ENCODE data around the gene PAGR1.
"Not testable (repeated sequence)": the region's sequence is repeated elsewhere in the genome, so short reads cannot be mapped to it uniquely, and the experiment has no call there.

Gene PAGR1

DNA sequence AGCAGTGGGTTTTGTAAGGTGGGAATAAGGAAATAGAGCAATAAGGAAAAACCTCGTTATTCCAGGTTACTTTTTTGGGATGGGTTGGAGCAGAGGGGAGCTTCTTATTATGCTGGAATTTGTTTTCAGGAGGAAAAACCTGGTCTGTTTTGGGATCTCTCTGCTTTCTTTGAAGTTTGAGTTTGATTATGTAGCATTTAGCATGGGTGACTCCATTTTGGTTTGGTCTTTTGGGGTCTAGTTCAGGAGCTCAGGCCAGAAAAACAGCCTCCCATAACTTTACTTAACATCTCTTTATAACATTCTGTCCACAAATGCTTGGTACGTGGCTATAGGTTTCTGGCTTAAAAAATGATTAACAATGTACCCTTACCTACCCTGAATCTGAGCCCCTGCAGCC is 46.4 kb upstream of the PAGR1 start:
- H3K79me2 ChIP-seq (ENCODE audit: insufficient read depth, low read length), result no peaks in the 10 kb centered on the region
- TF ChIP-seq, protein P1, sequence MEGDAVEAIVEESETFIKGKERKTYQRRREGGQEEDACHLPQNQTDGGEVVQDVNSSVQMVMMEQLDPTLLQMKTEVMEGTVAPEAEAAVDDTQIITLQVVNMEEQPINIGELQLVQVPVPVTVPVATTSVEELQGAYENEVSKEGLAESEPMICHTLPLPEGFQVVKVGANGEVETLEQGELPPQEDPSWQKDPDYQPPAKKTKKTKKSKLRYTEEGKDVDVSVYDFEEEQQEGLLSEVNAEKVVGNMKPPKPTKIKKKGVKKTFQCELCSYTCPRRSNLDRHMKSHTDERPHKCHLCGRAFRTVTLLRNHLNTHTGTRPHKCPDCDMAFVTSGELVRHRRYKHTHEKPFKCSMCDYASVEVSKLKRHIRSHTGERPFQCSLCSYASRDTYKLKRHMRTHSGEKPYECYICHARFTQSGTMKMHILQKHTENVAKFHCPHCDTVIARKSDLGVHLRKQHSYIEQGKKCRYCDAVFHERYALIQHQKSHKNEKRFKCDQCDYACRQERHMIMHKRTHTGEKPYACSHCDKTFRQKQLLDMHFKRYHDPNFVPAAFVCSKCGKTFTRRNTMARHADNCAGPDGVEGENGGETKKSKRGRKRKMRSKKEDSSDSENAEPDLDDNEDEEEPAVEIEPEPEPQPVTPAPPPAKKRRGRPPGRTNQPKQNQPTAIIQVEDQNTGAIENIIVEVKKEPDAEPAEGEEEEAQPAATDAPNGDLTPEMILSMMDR (IDR thresholded peaks at IDR 0.05; ENCODE audit: insufficient read depth, low read length, poor library complexity, severe bottlenecking), result no peak
- no peak for TF ChIP-seq EZH2phosphoT487 (conservative IDR thresholded peaks at IDR 0.05; ENCODE audit: low read length)
- no peak overlapping the region for H3K4me3 ChIP-seq (ENCODE audit: insufficient read depth, low read length, poor library complexity, severe bottlenecking)
- no peak overlapping the region for H3K27ac ChIP-seq (ENCODE audit: low read depth, low read length)
- H2AFZ ChIP-seq (ENCODE audit: low read depth, low read length, severe bottlenecking), result no peak overlapping the region
- no peaks in the 10 kb centered on the region for H3K36me3 ChIP-seq (ENCODE audit: low read length)
- no peak overlapping the region for H3K4me2 ChIP-seq (ENCODE audit: low read depth, low read length, poor library complexity, severe bottlenecking)
- no peaks in the 10 kb centered on the region for H3K9me2 ChIP-seq (replicated peaks; ENCODE audit: insufficient read depth, low read length)
- no peaks in the 10 kb centered on the region for H4K20me1 ChIP-seq (ENCODE audit: low read depth, low read length)
- H3K9me3 ChIP-seq (ENCODE audit: insufficient read depth, low read length), result no peaks in the 10 kb centered on the region
- H3K9ac ChIP-seq (ENCODE audit: low read length), result no peak overlapping the region
- no peaks in the 10 kb centered on the region for H3K27me3 ChIP-seq (ENCODE audit: low read length)
- H3F3A ChIP-seq (ENCODE audit: insufficient read depth), result no peaks in the 10 kb centered on the region

GRCh38 chr16:29770250-29770929 is 45.6 kb upstream of the PAGR1 start:
- Histone ChIP-seq H3K27ac (ENCODE audit: low read depth, low read length) (no peak overlapping the region), H3K9ac (ENCODE audit: low read length) (no peak overlapping the region), H3K36me3 (ENCODE audit: low read length) (no peaks in the 10 kb centered on the region), H3K9me2 (replicated peaks; ENCODE audit: insufficient read depth, low read length) (no peaks in the 10 kb centered on the region), H3K4me3 (ENCODE audit: insufficient read depth, low read length, poor library complexity, severe bottlenecking) (no peak overlapping the region), H3K27me3 (ENCODE audit: low read length) (no peaks in the 10 kb centered on the region), H2AFZ (ENCODE audit: low read depth, low read length, severe bottlenecking) (no peak overlapping the region), H3K4me2 (ENCODE audit: low read depth, low read length, poor library complexity, severe bottlenecking) (no peak overlapping the region), H4K20me1 (ENCODE audit: low read depth, low read length) (no peaks in the 10 kb centered on the region), H3K9me3 (ENCODE audit: insufficient read depth, low read length) (no peaks in the 10 kb centered on the region), H3F3A (ENCODE audit: insufficient read depth) (no peaks in the 10 kb centered on the region), H3K79me2 (ENCODE audit: insufficient read depth, low read length) (no peaks in the 10 kb centered on the region)
- no peak for TF ChIP-seq EZH2phosphoT487 (conservative IDR thresholded peaks at IDR 0.05; ENCODE audit: low read length)
- TF ChIP-seq, protein P1 (IDR thresholded peaks at IDR 0.05; ENCODE audit: insufficient read depth, low read length, poor library complexity, severe bottlenecking), result no peak

DNA sequence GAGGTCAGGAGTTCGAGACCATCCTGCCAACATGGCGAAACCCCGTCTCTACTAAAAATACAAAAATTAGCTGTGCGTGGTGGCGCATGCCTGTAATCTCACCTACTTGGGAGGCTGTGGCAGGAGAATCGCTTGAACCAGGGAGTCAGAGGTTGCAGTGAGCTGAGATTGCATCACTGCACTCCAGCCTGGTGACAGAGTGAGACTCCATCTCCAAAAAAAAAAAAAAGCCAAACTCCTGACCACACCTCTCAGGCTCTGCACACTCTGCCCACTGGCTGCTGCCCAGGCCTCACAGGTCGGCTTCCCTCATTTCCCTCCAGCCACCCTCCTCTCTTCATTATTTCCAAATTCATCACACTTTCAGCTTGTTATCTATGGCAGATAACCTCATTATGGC is 43.6 kb upstream of the PAGR1 start:
- H4K20me1 ChIP-seq (ENCODE audit: low read depth, low read length); H3K27me3 ChIP-seq (ENCODE audit: low read length); H3K4me2 ChIP-seq (ENCODE audit: low read depth, low read length, poor library complexity, severe bottlenecking); H3K9ac ChIP-seq (ENCODE audit: low read length); H3F3A ChIP-seq (ENCODE audit: insufficient read depth); H3K79me2 ChIP-seq (ENCODE audit: insufficient read depth, low read length); H3K36me3 ChIP-seq (ENCODE audit: low read length); H3K27ac ChIP-seq (ENCODE audit: low read depth, low read length); H3K9me3 ChIP-seq (ENCODE audit: insufficient read depth, low read length); H3K9me2 ChIP-seq (replicated peaks; ENCODE audit: insufficient read depth, low read length); H3K4me3 ChIP-seq (ENCODE audit: insufficient read depth, low read length, poor library complexity, severe bottlenecking); H2AFZ ChIP-seq (ENCODE audit: low read depth, low read length, severe bottlenecking): not testable (repeated sequence)

DNA sequence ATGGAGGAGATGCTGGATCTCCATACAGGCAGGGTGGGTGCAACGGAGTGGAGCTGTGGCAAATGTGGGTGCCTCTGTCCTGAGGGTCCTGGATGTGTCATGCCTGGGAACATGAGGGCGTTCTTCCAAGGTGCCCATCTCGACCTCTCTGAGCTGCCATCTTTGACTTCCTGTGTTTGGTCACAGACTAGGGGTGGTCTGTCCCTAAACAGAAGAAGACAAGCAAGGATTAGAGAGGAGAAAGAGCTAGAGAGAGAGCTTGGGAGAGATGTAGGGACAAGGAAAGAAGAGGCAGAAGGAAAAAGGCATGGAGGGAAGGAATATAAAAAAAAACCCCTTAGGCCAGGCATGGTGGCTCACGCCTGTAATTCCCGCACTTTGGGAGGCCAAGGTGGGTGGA is 41.2 kb upstream of the PAGR1 start:
- Histone ChIP-seq H3K9me2 (replicated peaks; ENCODE audit: insufficient read depth, low read length) (no peaks in the 10 kb centered on the region), H2AFZ (ENCODE audit: low read depth, low read length, severe bottlenecking) (no peak overlapping the region), H4K20me1 (ENCODE audit: low read depth, low read length) (no peaks in the 10 kb centered on the region), H3K4me2 (ENCODE audit: low read depth, low read length, poor library complexity, severe bottlenecking) (no peak overlapping the region), H3K4me3 (ENCODE audit: insufficient read depth, low read length, poor library complexity, severe bottlenecking) (no peak overlapping the region), H3K9me3 (ENCODE audit: insufficient read depth, low read length) (no peaks in the 10 kb centered on the region), H3K9ac (ENCODE audit: low read length) (no peak overlapping the region), H3K79me2 (ENCODE audit: insufficient read depth, low read length) (no peaks in the 10 kb centered on the region), H3F3A (ENCODE audit: insufficient read depth) (no peaks in the 10 kb centered on the region), H3K27me3 (ENCODE audit: low read length) (no peaks in the 10 kb centered on the region), H3K27ac (ENCODE audit: low read depth, low read length) (no peak overlapping the region), H3K36me3 (ENCODE audit: low read length) (no peaks in the 10 kb centered on the region)
- TF ChIP-seq EZH2phosphoT487 (conservative IDR thresholded peaks at IDR 0.05; ENCODE audit: low read length), result no peak
- TF ChIP-seq, protein P1 (IDR thresholded peaks at IDR 0.05; ENCODE audit: insufficient read depth, low read length, poor library complexity, severe bottlenecking), result no peak
